K562 (cell line): ENCODE data around the gene COPB2. TPM values are rescaled to one million over a fixed set of nuclear protein-coding genes. Genes with fewer than 3 reads are reported as not detected.
A peak's percentile ranks its signal among the peaks of the same experiment; 100 is the strongest.

Experiments used
- CBFA2T3 ChIP-seq: fragments of 450-650 bp; IDR thresholded peaks from 2 replicates; pipeline ENCODE4 v1.6.1; 2017
- EHMT2 ChIP-seq: fragments of 450-650 bp; IDR thresholded peaks from 2 replicates; pipeline ENCODE4 v1.6.1; 2018; ENCODE audit warnings: antibody characterized with exemption
- FOXA3 ChIP-seq, 2 experiments: fragments of 450-650 bp in 1 of 2; sonication (generic) in 1 of 2; formaldehyde crosslinking; IDR thresholded peaks in 1 of 2; conservative IDR thresholded peaks in 1 of 2; 2 replicates each; pipeline versions ENCODE4 v1.4.0 to v1.8.0; 2020 to 2022; ENCODE audit warnings: mild to moderate bottlenecking in 2 of 2, missing genetic modification reagents in 1 of 2
- KAT8 ChIP-seq: fragments of 450-650 bp; IDR thresholded peaks from 2 replicates; pipeline ENCODE4 v1.6.1; 2016; ENCODE audit warnings: low read depth, mild to moderate bottlenecking
- NCOR1 ChIP-seq: fragments of 450-650 bp; IDR thresholded peaks from 2 replicates; pipeline ENCODE4 v1.6.1; 2016; ENCODE audit warnings: mild to moderate bottlenecking, moderate library complexity
- RUNX1 ChIP-seq: sonication (generic); IDR thresholded peaks from 2 replicates; pipeline ENCODE4 v1.6.1; 2016; ENCODE audit warnings: antibody characterized with exemption, low read depth
- ZNF408 ChIP-seq: fragments of 250-450 bp; sonication (Bioruptor Pico); IDR thresholded peaks from 2 replicates; pipeline ENCODE4 v1.4.0; 2020; ENCODE audit warnings: low read depth, mild to moderate bottlenecking, moderate library complexity
- ZNF57 ChIP-seq: fragments of 450-650 bp; formaldehyde crosslinking; IDR thresholded peaks from 2 replicates; pipeline ENCODE4 v1.4.0; 2020; ENCODE audit warnings: mild to moderate bottlenecking, moderate library complexity
- ZNF589 ChIP-seq: fragments of 200-800 bp; sonication (Bioruptor generic); IDR thresholded peaks from 2 replicates; pipeline ENCODE4 v1.6.1; 2016; ENCODE audit warnings: low read depth, missing genetic modification characterization, missing compliant biosample characterization
- polyA plus RNA-seq, 8 experiments: library from polyadenylated mRNA; depleted of rRNA in 4 of 8; stranded (reverse) in 5 of 8; unstranded in 3 of 8; fragments of >200 nt; fragmentation: Nextera tagmentation in 2 of 8; fragmentation: Illumina TruSeq in 1 of 8; extraction: Ambion mirVana in 2 of 8; extraction: Trizol in 1 of 8; gene quantifications; 2 replicates each; pipeline versions ENCODE4 v1.2.1 to v1.2.3, GENCODE V29; 2011 to 2014; ENCODE audit warnings: inconsistent platforms in 1 of 8, missing spikeins in 1 of 8
- total RNA-seq, 7 experiments: library from RNA; depleted of rRNA in 6 of 7; stranded (reverse); fragments of >200 nt in 6 of 7; fragmentation: Illumina TruSeq in 2 of 7; extraction: Trizol in 2 of 7; gene quantifications; 2 replicates each; pipeline versions ENCODE4 v1.2.1 to v1.2.3, GENCODE V29; 2011 to 2021; ENCODE audit warnings: low replicate concordance in 1 of 7
- TF ChIP-seq, protein P1 (sequence below), 2 experiments: fragments of 450-650 bp in 1 of 2; sonication (generic) in 1 of 2; formaldehyde crosslinking in 1 of 2; IDR thresholded peaks in 1 of 2; conservative IDR thresholded peaks in 1 of 2; 2 replicates each; pipeline versions ENCODE4 v1.6.1 to v1.8.1; 2016 to 2023; ENCODE audit warnings: mild to moderate bottlenecking in 2 of 2, moderate library complexity in 2 of 2, inconsistent platforms in 1 of 2, missing genetic modification reagents in 1 of 2
- TF ChIP-seq, protein P2 (sequence below): fragments of 250-450 bp; sonication (Bioruptor Pico); IDR thresholded peaks from 2 replicates; pipeline ENCODE4 v1.4.0; 2020; ENCODE audit warnings: borderline replicate concordance

Gene COPB2
- total and polyA plus RNA-seq, 9 of the 15 experiments (the other 6 are each of a cell fraction or from before 2014, with no cell fraction given), result 64.3 to 189 (median 130) TPM

DNA sequence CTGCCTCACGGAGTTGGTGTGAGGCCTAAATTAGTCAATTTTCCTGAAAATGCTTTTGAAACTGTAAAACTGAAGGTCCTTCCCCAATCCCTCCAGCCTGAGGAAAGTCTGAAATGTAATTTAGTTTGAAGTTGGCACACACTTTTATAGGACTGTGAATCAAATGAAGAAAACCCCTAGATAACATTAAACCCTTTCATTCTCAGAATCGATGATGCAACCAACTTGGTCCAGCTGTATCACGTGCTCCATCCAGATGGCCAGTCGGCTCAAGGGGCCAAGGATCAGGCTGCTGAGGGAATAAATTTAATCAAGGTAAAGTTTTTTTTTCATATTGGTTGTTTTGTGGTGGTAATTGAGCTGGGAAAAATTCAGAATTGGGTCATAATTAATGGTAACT, 34.0 kb downstream of the COPB2 start (continued):
- TF ChIP-seq, protein P1, sequence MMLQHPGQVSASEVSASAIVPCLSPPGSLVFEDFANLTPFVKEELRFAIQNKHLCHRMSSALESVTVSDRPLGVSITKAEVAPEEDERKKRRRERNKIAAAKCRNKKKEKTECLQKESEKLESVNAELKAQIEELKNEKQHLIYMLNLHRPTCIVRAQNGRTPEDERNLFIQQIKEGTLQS (IDR thresholded peaks at IDR 0.05), result peak; percentile 93
- TF ChIP-seq, protein P1 (CRISPR knock-in tag; conservative IDR thresholded peaks at IDR 0.05), result no peak
- no peak for TF ChIP-seq KAT8
- TF ChIP-seq EHMT2, result no peak
- TF ChIP-seq ZNF589 (CRISPR knock-in tag), result no peak
- TF ChIP-seq ZNF57 (CRISPR knock-in tag), result no peak
- TF ChIP-seq FOXA3 (CRISPR knock-in tag; conservative IDR thresholded peaks at IDR 0.05 in 1 of 2, IDR thresholded peaks at IDR 0.05 in 1 of 2), result no peak
- TF ChIP-seq ZNF408, result no peak
- TF ChIP-seq CBFA2T3, result no peak
- TF ChIP-seq, protein P2, sequence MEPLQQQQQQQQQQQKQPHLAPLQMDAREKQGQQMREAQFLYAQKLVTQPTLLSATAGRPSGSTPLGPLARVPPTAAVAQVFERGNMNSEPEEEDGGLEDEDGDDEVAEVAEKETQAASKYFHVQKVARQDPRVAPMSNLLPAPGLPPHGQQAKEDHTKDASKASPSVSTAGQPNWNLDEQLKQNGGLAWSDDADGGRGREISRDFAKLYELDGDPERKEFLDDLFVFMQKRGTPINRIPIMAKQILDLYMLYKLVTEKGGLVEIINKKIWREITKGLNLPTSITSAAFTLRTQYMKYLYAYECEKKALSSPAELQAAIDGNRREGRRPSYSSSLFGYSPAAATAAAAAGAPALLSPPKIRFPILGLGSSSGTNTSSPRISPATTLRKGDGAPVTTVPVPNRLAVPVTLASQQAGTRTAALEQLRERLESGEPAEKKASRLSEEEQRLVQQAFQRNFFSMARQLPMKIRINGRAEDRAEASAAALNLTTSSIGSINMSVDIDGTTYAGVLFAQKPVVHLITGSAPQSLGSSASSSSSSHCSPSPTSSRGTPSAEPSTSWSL (CRISPR knock-in tag), result no peak
- TF ChIP-seq RUNX1, result no peak
- 0 out of 2 replicates have a peak, but pooled peaks have one; percentile 3 for TF ChIP-seq NCOR1
- TF ChIP-seq, all 486 proteins: peak for 7
